HepG2 (cell line): Measurements from ENCODE around the gene TDRD1. TPM values are rescaled to one million over a fixed set of nuclear protein-coding genes. Genes with fewer than 3 reads are reported as not detected.

Experiments
- ATAC-seq: fragments of 200-7000 bp; cut with Tn5 transposase; 3 replicates; pipeline ENCODE4 v1.9.1; 2020; ENCODE audit warnings: mild to moderate bottlenecking, moderate library complexity
- BruUV-seq: library from RNA; stranded (reverse); fragments of 400-500 nt; replicated peaks from 2 replicates; lab custom pipeline; 2021; lab: Mats Ljungman, UMichigan
- CTCF ChIA-PET: fragments of 300-600 bp; formaldehyde crosslinking; extraction: SDS; loops from one replicate; lab custom pipeline; 2021; ENCODE audit warnings: low total read pairs, inconsistent platforms, low intra/inter-chr PET ratio; lab: Yijun Ruan, JAX
- POLR2A ChIA-PET: fragments of 350-600 bp; sonication (Branson Sonifier 250); formaldehyde crosslinking; loops from one replicate; lab custom pipeline; 2020; ENCODE audit warnings: antibody characterized with exemption, inconsistent platforms; lab: Yijun Ruan, JAX
- DNase-seq: peaks from one replicate; pipeline ENCODE4 v3.0.0-alpha.2; 2015; ENCODE audit warnings: low spot score
- FAIRE-seq: peaks from 3 replicates; lab custom pipeline; 2011; peaks lifted over from hg19 to GRCh38; lab: Jason Lieb, UNC
- H2AFZ ChIP-seq: one replicate; pipeline ENCODE4 v1.6.1; 2011; ENCODE audit warnings: low read length, inconsistent platforms
- H3K27ac ChIP-seq: fragments of 300-600 bp; 3 replicates; pipeline ENCODE4 v1.8.0; 2011; ENCODE audit warnings: mixed run types, mild to moderate bottlenecking, mixed read lengths, low read length, inconsistent platforms; ENCODE audit not compliant: insufficient read depth; ENCODE audit errors: extremely low read length
- H3K27me3 ChIP-seq, 2 experiments: fragments of 200-600 bp in 1 of 2; 2 replicates in 1 of 2; 3 replicates in 1 of 2; pipeline versions ENCODE4 v1.6.0 to v1.8.0; 2011; ENCODE audit warnings: low read length in 2 of 2, mild to moderate bottlenecking in 2 of 2, moderate library complexity in 2 of 2, inconsistent platforms in 1 of 2; ENCODE audit not compliant: insufficient read depth in 2 of 2, control insufficient read depth in 1 of 2
- H3K36me3 ChIP-seq, 2 experiments: fragments of 200-600 bp in 1 of 2; replicated peaks in 1 of 2; 2 replicates in 1 of 2; 3 replicates in 1 of 2; pipeline versions ENCODE4 v1.5.1 to v1.8.0; 2011; ENCODE audit warnings: low read length in 2 of 2, inconsistent platforms in 1 of 2; ENCODE audit not compliant: insufficient read depth in 2 of 2, control insufficient read depth in 1 of 2
- H3K4me1 ChIP-seq: 2 replicates; pipeline ENCODE4 v1.5.1; 2012; ENCODE audit warnings: low read length, inconsistent platforms; ENCODE audit not compliant: insufficient read depth
- H3K4me2 ChIP-seq: 2 replicates; pipeline ENCODE4 v1.6.0; 2011; ENCODE audit warnings: low read depth, low read length, inconsistent platforms
- H3K4me3 ChIP-seq, 3 experiments: fragments of 200-600 bp in 1 of 3; sonication (generic), shearing (Covaris generic) in 1 of 3; replicated peaks in 1 of 3; 2 replicates each; pipeline ENCODE4 v1.5.1; 2011 to 2016; ENCODE audit warnings: low read length in 3 of 3, inconsistent platforms in 2 of 3, low read depth in 2 of 3, mild to moderate bottlenecking in 2 of 3, control low read depth in 1 of 3, mixed read lengths in 1 of 3; ENCODE audit not compliant: insufficient read depth in 1 of 3
- H3K79me2 ChIP-seq: one replicate; pipeline ENCODE4 v1.6.1; 2011; ENCODE audit warnings: low read length, inconsistent platforms; ENCODE audit not compliant: insufficient read depth
- H3K9ac ChIP-seq: 2 replicates; pipeline ENCODE4 v1.6.0; 2011; ENCODE audit warnings: mild to moderate bottlenecking, low read depth, low read length, inconsistent platforms; ENCODE audit not compliant: insufficient read depth
- H3K9me3 ChIP-seq: 2 replicates; pipeline ENCODE4 v1.5.1; 2012; ENCODE audit warnings: mild to moderate bottlenecking, low read length
- H4K20me1 ChIP-seq: 2 replicates; pipeline ENCODE4 v1.6.0; 2011; ENCODE audit warnings: inconsistent platforms, mild to moderate bottlenecking, low read length, moderate library complexity; ENCODE audit not compliant: insufficient read depth
- FOXP1 ChIP-seq, 2 experiments: fragments of 450-650 bp in 1 of 2; IDR thresholded peaks; 2 replicates each; pipeline ENCODE4 v1.6.1; 2017 to 2018; ENCODE audit warnings: antibody characterized with exemption in 1 of 2
- GATAD2A ChIP-seq: IDR thresholded peaks from 2 replicates; pipeline ENCODE4 v1.6.1; 2016
- MAFK ChIP-seq, 2 experiments: IDR thresholded peaks in 1 of 2; conservative IDR thresholded peaks in 1 of 2; 2 replicates each; pipeline ENCODE4 v1.6.1; 2011; ENCODE audit warnings: improper control_type of control experiment in 2 of 2, low read length in 2 of 2
- MZF1 ChIP-seq: sonication (generic); formaldehyde crosslinking; IDR thresholded peaks from 2 replicates; pipeline ENCODE4 v1.8.1; 2023; ENCODE audit warnings: mild to moderate bottlenecking, missing genetic modification reagents, borderline replicate concordance
- PBX3 ChIP-seq: sonication (generic); formaldehyde crosslinking; IDR thresholded peaks from 2 replicates; pipeline ENCODE4 v1.8.1; 2023; ENCODE audit warnings: missing genetic modification reagents, inconsistent platforms, borderline replicate concordance
- RARA ChIP-seq: IDR thresholded peaks from 2 replicates; pipeline ENCODE4 v1.6.1; 2016; ENCODE audit warnings: missing genetic modification reagents, missing compliant biosample characterization
- RXRB ChIP-seq: IDR thresholded peaks from 2 replicates; pipeline ENCODE4 v1.6.1; 2016; ENCODE audit warnings: borderline replicate concordance, missing genetic modification reagents, missing compliant biosample characterization
- TIGD3 ChIP-seq: sonication (generic); formaldehyde crosslinking; IDR thresholded peaks from 2 replicates; pipeline ENCODE4 v1.5.1; 2020; ENCODE audit warnings: mild to moderate bottlenecking, missing genetic modification reagents, borderline replicate concordance
- TMF1 ChIP-seq: sonication (generic); formaldehyde crosslinking; IDR thresholded peaks from 2 replicates; pipeline ENCODE4 v1.8.1; 2022; ENCODE audit warnings: low read depth, missing genetic modification reagents
- YEATS4 ChIP-seq: sonication (generic); formaldehyde crosslinking; IDR thresholded peaks from 2 replicates; pipeline ENCODE4 v1.4.0; 2020; ENCODE audit warnings: missing genetic modification reagents, borderline replicate concordance
- ZBED4 ChIP-seq: sonication (generic); formaldehyde crosslinking; IDR thresholded peaks from 2 replicates; pipeline ENCODE4 v1.4.0; 2020; ENCODE audit warnings: missing genetic modification reagents, borderline replicate concordance
- ZNF253 ChIP-seq: sonication (generic); formaldehyde crosslinking; IDR thresholded peaks from 2 replicates; pipeline ENCODE4 v1.8.0; 2022; ENCODE audit warnings: mild to moderate bottlenecking, missing genetic modification reagents, borderline replicate concordance
- ZNF451 ChIP-seq: sonication (generic); formaldehyde crosslinking; IDR thresholded peaks from 2 replicates; pipeline ENCODE4 v1.5.0; 2020; ENCODE audit warnings: mild to moderate bottlenecking, missing genetic modification reagents
- WGBS: methylation state at CpG from one replicate; pipeline ENCODE4 v1.1.6; 2017; ENCODE audit warnings: low lambda C conversion rate; 5-methylcytosine and 5-hydroxymethylcytosine counted together
- in situ Hi-C: cut with HindIII; loops from 2 replicates; pipeline ENCODE4 v1.10.0; 2017; ENCODE audit warnings: low pct_unique_long_range_greater_than_20kb; ENCODE audit not compliant: extremely low pct_ligation_motif_present
- intact Hi-C: fragments of 100-400 bp; cut with micrococcal nuclease; formaldehyde crosslinking; loops from one replicate; pipeline ENCODE4 v1.10.0; 2022; ENCODE audit not compliant: unreplicated experiment
- polyA plus RNA-seq, 8 experiments: library from polyadenylated mRNA; depleted of rRNA in 3 of 8; stranded (reverse) in 7 of 8; unstranded in 1 of 8; fragments of >200 nt; fragmentation: Illumina TruSeq in 4 of 8; extraction: Trizol in 4 of 8; gene quantifications; 2 replicates each; pipeline versions ENCODE4 v1.2.1 to v1.2.3, GENCODE V29; 2011 to 2016; ENCODE audit warnings: low read depth in 4 of 8, missing spikeins in 1 of 8, mixed read lengths in 1 of 8; ENCODE audit not compliant: insufficient read depth in 1 of 8
- total RNA-seq, 5 experiments: library from RNA; depleted of rRNA; stranded (reverse); fragments of >200 nt; fragmentation: Illumina TruSeq; extraction: Trizol; gene quantifications; 2 replicates each; pipeline ENCODE4 v1.2.3, GENCODE V29; 2016; ENCODE audit warnings: low read depth in 1 of 5

Gene TDRD1
- total and polyA plus RNA-seq, 2 of the 13 experiments (the other 11 are each of a cell fraction or from before 2014, with no cell fraction given), result not detected

GRCh38 chr10:114189700-114190099 is 10.5 kb downstream of the TDRD1 start:
- DNase-seq (no peak), FAIRE-seq (no peak), ATAC-seq (no peak)
- Histone ChIP-seq H3K9me3 (no peaks in the 10 kb centered on the region), H3K36me3 (no peaks in the 10 kb centered on the region), H3K4me3 (no peak overlapping the region), H3K27ac (no peak overlapping the region), H3K4me2 (no peak overlapping the region), H3K9ac (no peak overlapping the region), H3K27me3 (peaks cover 0 to 4% of the 10 kb centered on the region in 2 experiments; a peak in 1 of 5 replicates), H4K20me1 (no peaks in the 10 kb centered on the region), H2AFZ (no peak overlapping the region), H3K4me1 (no peaks in the 10 kb centered on the region), H3K79me2 (no peaks in the 10 kb centered on the region)
- ChIA-PET CTCF (no interaction called here), POLR2A (no interaction called here)
- 57% methylated on average over 8 of the region's 8 CpGs for WGBS
- TF ChIP-seq RARA (CRISPR knock-in tag), result no peak
- no peak for TF ChIP-seq YEATS4 (CRISPR knock-in tag)
- TF ChIP-seq GATAD2A (CRISPR knock-in tag), result no peak
- no peak for TF ChIP-seq RXRB
- TF ChIP-seq MAFK (conservative IDR thresholded peaks at IDR 0.05 in 1 of 2, IDR thresholded peaks at IDR 0.05 in 1 of 2; ENCODE audit: low read length in 2 of 2), result no peak
- in situ Hi-C loops (no loop called here), intact Hi-C loops (no loop called here)
- no TSS peak for BruUV-seq

- Histone ChIP-seq H3K4me1 (no peaks in the 10 kb centered on the region), H3K27me3 (no peaks in the 10 kb centered on the region), H2AFZ (no peak overlapping the region), H3K9me3 (no peaks in the 10 kb centered on the region), H3K36me3 (no peaks in the 10 kb centered on the region), H3K4me3 (no peak overlapping the region), H4K20me1 (no peaks in the 10 kb centered on the region), H3K79me2 (no peaks in the 10 kb centered on the region), H3K9ac (no peak overlapping the region), H3K4me2 (no peak overlapping the region), H3K27ac (no peak overlapping the region)
- POLR2A ChIA-PET, result no interaction called here
- intact Hi-C loops, result no loop called here
- no TSS peak for BruUV-seq
- CTCF ChIA-PET, result no interaction called here
- in situ Hi-C loops, result no loop called here
- no peak for ATAC-seq
- 0% methylated on average over 2 of the region's 2 CpGs for WGBS
- DNase-seq, result no peak
- no peak for FAIRE-seq
- no peak for TF ChIP-seq FOXP1 (IDR thresholded peaks at IDR 0.05)
- no peak for TF ChIP-seq FOXP1 (CRISPR knock-in tag; IDR thresholded peaks at IDR 0.05)
- TF ChIP-seq TIGD3 (CRISPR knock-in tag), result no peak
- TF ChIP-seq ZBED4 (CRISPR knock-in tag), result no peak
- TF ChIP-seq TMF1 (CRISPR knock-in tag), result no peak
- TF ChIP-seq MZF1, result no peak
- no peak for TF ChIP-seq ZNF451 (CRISPR knock-in tag)
- TF ChIP-seq PBX3 (CRISPR knock-in tag), result no peak
- TF ChIP-seq ZNF253 (CRISPR knock-in tag), result no peak
Observed at GRCh38 chr10:114195079-114195478, 15.9 kb downstream of the TDRD1 start.
